Activated CD8-positive, alpha-beta memory T cell treated with anti-CD3 and anti-CD28 coated beads for 4 hours (primary cell): ENCODE measurements around the gene GABRG3.

Source experiments
- DNase-seq, 2 donors: peaks; one replicate each; pipeline ENCODE4 v3.0.0-alpha.2; 2020; ENCODE audit warnings: low read depth in 2 of 2

Gene GABRG3

DNA sequence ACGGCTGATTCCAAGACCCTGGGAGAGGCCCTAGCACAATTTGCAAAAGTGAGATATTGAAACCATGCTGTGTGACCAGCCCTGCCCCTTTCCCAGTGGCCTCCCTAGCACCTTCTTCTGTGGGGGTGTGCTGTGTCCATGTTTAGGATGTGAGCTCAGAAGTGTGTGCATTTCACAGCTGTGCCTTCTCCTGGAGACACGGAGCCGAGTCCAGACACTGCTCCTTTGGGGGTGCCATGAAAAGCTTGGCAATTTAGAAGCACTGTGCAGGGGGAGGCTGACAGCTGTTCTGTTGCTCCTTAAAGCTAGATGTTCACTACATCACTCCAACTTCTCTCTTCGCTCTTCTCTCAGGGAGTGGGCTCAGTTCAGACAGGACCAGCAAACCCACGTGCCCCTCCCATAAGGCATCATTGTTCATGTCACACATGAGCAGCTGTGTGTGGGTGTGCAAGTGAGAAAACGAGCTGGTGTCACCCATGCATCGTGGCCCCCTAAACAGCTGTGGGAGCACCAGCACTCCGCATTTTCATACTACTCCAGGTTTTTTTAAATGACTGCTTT, 492.6 kb downstream of the GABRG3 start:
- no peak for DNase-seq

GRCh38 chr15:27464941-27465612, 494.1 kb downstream of the GABRG3 start:
- DNase-seq: no peak

GRCh38 chr15:27466758-27467157, 495.8 kb downstream of the GABRG3 start:
- no peak for DNase-seq

GRCh38 chr15:27468151-27468591, 497.2 kb downstream of the GABRG3 start:
- no peak for DNase-seq

GRCh38 chr15:27473845-27474244, 502.9 kb downstream of the GABRG3 start:
- no peak for DNase-seq

DNA sequence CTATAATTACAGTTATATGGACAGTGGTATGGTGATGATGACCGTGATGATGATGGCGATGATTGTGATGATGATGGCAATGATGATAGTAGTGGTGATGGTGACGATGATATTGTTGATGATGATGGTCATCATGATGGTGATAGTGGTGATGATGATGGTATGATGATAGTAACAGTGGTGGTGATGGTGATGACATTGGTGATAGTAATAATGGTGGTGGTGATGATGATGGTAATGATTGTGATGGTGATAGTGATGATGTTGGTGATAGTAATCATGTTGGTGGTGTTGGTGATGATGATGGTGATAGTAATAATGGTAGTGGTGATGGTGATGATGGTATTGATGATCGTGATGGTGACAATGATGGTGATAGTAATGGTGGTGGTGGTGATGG, 504.4 kb downstream of the GABRG3 start:
- no peak for DNase-seq

- DNase-seq: no peak
Measured at GRCh38 chr15:27479296-27480140, 508.5 kb downstream of the GABRG3 start.

GRCh38 chr15:27480141-27480530, 509.2 kb downstream of the GABRG3 start:
- no peak for DNase-seq

GRCh38 chr15:27480642-27481041, 509.7 kb downstream of the GABRG3 start:
- DNase-seq: no peak

DNA sequence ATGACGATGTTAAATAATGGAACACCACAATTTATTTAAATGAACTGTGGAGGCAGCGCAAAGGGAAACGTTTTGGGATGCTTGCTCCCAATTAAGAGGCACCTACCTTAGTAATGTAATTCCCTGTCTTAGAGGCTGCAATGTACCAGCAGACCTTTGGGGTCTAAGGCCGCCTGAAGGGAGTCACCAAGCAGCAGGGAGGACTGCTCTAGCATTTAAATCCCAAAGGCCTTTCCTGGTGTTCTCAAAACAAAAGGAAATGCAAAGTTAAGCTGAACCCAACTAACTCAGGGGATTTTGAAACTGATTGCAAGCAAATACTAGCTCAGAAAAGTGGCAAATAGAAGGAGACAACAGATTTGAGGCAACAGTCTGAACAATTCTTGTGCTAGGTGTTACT, 510.8 kb downstream of the GABRG3 start:
- DNase-seq: no peak

DNA sequence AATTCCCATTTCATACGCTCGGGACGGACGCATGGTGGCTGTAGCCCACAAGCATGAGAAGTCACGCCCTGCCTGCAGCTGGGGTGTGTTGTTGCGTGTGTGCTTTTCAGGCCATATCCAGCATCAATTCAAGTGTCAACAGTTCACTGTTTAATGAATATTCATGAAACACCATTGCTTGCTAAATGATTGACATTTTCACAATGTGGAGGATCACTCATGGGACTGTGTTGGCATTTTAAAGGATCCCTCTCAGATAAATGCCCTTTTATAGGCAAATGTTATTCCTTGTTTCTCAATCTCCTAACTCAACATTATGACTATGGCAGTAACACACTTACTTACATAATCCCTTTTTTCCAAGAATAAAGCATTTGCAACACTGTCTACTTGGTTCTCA, 511.3 kb downstream of the GABRG3 start:
- DNase-seq: no peak

- DNase-seq: no peak
Measured at GRCh38 chr15:27483124-27483523, 512.1 kb downstream of the GABRG3 start.

DNA sequence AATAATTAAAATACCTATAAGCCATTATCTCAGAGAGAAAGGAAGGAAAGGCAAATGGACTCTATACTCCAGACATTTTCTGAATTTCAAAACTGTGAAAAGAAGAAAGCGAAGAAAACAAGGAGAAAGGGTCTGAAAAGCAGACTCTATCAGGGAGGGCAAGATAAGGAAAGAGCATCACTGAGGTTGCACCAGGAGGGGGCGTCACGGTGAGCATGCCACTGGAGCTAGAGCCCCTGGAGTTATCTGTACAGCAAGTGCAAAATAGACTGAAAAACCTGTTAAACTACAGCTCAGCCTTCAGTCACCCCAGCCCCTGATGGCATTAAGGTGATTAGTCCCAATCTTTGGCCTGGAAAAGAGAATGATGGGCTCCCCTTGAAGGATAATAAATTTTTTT, 514.3 kb downstream of the GABRG3 start:
- no peak for DNase-seq

DNA sequence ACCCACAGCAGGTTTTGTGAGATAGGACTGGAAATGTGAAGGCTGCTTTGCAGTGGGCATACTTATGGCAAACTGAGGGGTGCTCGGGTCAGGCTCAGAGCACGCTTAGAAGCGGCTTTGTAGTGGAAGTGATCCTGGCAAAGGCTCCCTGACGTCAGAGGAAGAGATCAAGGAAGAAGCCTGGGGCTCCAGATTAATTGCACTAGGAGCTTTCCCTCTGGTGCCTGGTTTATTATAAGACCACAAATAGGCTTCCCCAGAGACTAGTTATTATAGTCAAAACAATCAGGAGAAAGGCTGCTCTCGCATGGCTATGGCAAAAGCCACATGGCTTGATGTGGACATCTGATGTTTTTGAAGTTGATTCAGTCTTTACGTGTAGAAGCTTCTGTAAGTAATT, 515.1 kb downstream of the GABRG3 start:
- DNase-seq: no peak

GRCh38 chr15:27486683-27487647, 516.0 kb downstream of the GABRG3 start:
- DNase-seq: no peak

DNA sequence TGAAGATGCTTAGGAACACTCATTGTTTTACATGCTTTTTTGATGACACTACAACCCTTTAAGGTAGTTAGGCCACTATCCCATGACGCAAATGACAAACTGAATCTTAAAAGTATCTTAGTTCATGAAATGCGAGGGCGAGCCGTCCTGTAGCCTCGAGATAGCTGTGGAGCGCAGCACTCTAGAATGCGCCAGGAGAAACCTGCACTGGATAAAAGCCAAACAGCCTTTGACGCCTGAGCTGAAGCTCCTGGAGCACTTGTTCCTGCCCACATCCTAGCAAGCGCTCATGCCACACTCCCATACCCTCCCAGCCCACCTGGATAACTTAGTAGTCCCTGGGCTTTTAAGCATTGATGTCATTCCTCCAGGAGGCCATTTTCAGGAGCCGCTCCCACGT, 516.9 kb downstream of the GABRG3 start:
- no peak for DNase-seq

DNA sequence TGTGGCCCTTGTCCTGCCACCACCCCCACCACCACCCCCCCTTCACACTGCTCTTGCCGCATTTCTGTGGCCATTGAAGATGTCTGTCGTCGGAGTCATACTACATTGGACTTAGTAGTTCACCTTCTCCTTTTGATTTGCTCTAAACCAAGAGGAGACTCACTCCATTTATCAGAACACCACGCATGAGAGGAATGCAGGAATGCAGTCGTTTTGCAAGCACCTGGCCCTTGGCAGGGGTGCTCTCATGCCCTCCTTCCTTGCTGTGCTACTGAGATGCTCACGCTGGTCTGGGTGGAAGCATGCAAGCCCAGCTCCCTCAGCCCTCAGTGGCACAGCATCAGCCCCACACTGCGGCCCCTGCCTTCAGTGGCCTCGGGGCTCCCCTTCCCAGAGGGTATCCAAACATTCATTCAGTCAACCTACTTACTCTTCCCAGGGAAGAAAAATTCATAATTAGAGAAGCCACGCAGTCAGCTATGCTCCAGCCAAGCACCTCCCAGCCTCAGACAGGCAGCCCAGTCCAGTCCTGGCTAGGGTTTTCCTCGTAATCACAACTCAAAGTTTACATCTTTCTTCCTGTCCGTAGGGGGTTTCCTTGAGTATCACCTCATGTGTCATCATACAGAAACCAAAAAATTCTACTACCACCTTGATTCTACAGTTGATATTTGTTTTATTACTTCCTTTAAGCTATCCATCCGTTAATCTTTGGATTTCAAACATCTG, 520.0 kb downstream of the GABRG3 start:
- no peak for DNase-seq

DNA sequence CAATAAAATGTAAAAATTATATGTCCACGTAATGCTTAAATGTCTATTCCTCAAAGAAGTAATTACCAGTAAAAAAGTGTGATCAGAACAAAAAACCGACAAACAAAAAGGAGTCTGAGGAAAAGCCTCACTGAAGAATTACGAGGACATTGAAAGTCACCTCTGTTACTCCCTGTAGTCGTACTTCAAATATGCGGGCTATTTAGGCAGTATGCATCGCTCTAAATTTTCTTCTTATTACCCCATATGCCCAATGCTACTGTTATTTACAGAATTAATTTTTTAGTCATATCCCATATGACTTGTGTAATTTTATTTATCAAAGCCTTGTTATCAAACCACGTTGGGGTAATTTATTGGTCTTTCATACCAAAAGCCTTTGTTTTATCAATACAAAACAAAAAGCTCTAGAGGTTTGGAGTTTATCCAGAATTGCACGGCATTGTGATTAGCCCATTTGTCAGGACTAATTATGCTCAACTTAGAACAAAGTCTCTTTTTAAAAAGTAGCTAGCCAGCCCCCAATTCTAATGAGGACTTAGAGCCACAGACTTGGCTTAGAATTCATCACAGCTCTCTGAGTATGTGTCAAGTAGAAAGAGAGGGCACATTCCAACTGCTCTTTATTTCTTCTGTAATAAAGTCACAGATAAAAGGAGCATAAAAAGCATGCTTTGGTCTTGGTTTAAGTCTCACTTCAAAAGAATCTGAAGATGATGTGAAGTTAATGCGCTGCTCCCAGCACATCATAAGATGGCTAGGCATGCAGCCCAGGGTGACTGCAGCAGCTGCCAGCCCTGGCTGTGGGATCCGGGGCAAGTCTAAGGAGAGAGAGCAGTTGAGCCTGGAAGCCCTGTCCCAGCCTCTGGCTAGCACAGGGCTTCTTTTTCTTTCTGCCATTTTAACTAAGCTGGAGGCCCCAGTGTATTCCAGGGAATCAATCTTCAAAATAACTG, 521.0 kb downstream of the GABRG3 start:
- no peak for DNase-seq

DNA sequence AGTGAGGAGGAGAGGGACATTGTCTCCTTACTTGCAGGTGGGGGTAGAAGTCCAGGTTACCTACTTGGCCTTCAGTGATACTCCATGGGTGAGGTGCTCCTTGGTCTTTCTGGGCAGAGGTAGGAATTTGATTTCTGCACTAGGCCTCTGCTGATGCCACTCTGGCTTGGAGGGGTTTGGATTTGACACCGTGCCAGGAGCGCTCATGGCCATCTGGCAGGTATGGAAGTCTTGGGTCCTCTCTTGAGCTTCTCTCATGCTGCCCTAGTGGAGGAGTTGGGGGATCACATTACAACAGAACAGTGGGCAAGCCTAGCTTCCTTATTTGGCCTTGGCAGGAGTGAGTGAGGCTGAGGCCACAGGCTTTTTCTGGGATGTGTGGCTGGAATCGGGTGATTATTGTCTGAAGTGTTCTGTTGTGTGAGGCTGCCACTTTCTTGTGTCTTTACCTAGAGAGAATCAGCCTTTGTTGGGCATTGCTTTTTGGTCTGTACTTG, 525.0 kb downstream of the GABRG3 start:
- no peak for DNase-seq

DNA sequence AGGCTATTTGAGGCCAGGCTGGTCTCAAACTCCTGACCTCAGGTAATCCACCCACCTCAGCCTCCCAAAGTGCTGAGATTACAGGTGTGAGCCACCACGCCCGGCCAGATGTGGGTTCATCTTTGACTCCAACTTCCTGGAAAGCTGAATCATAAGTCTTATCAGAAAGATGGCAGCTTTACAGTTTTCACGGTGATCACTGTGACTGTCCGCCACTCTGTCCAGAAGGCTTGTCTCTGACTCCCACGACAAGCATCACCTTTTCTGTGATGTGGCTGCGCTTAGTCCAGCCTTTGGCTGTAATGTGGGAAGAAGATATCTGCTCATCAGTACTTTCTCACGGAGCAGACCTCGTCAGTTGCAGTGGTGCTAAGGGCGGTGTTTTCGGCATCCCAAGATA, 527.7 kb downstream of the GABRG3 start:
- no peak for DNase-seq
